GM12892 (cell line): ENCODE measurements around the gene JAG2.

ENCODE experiments used
- DNase-seq: peaks from one replicate; pipeline ENCODE4 v3.0.0; 2011; ENCODE audit not compliant: insufficient read length
- FAIRE-seq: peaks from 2 replicates; lab custom pipeline; 2011; peaks lifted over from hg19 to GRCh38; lab: Jason Lieb, UNC
- POLR2A ChIP-seq: IDR thresholded peaks from 2 replicates; pipeline ENCODE4 v1.6.1; 2011; ENCODE audit warnings: low read depth, low read length, control low read depth
- POLR2AphosphoS5 ChIP-seq: IDR thresholded peaks from 2 replicates; pipeline ENCODE4 v1.6.1; 2011; ENCODE audit warnings: low read depth, low read length, control low read depth
- TAF1 ChIP-seq: IDR thresholded peaks from 2 replicates; pipeline ENCODE4 v1.6.1; 2011; ENCODE audit warnings: low read depth, mild to moderate bottlenecking, control low read depth, low read length, borderline replicate concordance

Gene JAG2

GRCh38 chr14:105138021-105138541 is 30.5 kb downstream of the JAG2 start:
- no peak for TF ChIP-seq TAF1
- TF ChIP-seq POLR2A: no peak
- TF ChIP-seq POLR2AphosphoS5: no peak
- FAIRE-seq: no peak
- no peak for DNase-seq

GRCh38 chr14:105137481-105138020 is 31.0 kb downstream of the JAG2 start:
- no peak for DNase-seq
- FAIRE-seq: no peak
- TF ChIP-seq TAF1: no peak
- TF ChIP-seq POLR2AphosphoS5: no peak
- no peak for TF ChIP-seq POLR2A

- no peak for FAIRE-seq
- DNase-seq: no peak
- TF ChIP-seq POLR2A (no peak), TAF1 (no peak), POLR2AphosphoS5 (no peak)
Measured at GRCh38 chr14:105136401-105137322, 31.9 kb downstream of the JAG2 start.

GRCh38 chr14:105135700-105136395 is 32.7 kb downstream of the JAG2 start:
- FAIRE-seq: no peak
- DNase-seq: no peak
- no peak for TF ChIP-seq POLR2A
- TF ChIP-seq TAF1: no peak
- no peak for TF ChIP-seq POLR2AphosphoS5

- no peak for DNase-seq
- FAIRE-seq: no peak
- TF ChIP-seq TAF1 (no peak), POLR2AphosphoS5 (no peak), POLR2A (no peak)
Measured at GRCh38 chr14:105132921-105133654, 35.5 kb downstream of the JAG2 start.

- DNase-seq: no peak
- no peak for TF ChIP-seq POLR2AphosphoS5
- TF ChIP-seq TAF1: no peak
- TF ChIP-seq POLR2A: no peak
- no peak for FAIRE-seq
Measured at GRCh38 chr14:105131241-105131640, 37.3 kb downstream of the JAG2 start.

- FAIRE-seq (no peak), DNase-seq (no peak)
- TF ChIP-seq POLR2AphosphoS5 (no peak), TAF1 (no peak), POLR2A (no peak)
Measured at GRCh38 chr14:105128059-105128458, 40.5 kb downstream of the JAG2 start.

- TF ChIP-seq POLR2A (no peak), TAF1 (no peak), POLR2AphosphoS5 (no peak)
- no peak for FAIRE-seq
Measured at GRCh38 chr14:105126981-105127329, 41.6 kb downstream of the JAG2 start.

GRCh38 chr14:105126126-105126980 is 42.2 kb downstream of the JAG2 start:
- no peak for TF ChIP-seq TAF1
- no peak for TF ChIP-seq POLR2AphosphoS5
- TF ChIP-seq POLR2A: no peak
- FAIRE-seq: no peak
- no peak for DNase-seq

More at GRCh38 chr14:105126981-105127329, 41.6 kb downstream of the JAG2 start:
- DNase-seq: no peak

- DNase-seq (no peak), FAIRE-seq (no peak)
- TF ChIP-seq POLR2AphosphoS5 (no peak), POLR2A (no peak), TAF1 (no peak)
Measured at GRCh38 chr14:105124823-105125222, 43.8 kb downstream of the JAG2 start.
